ENCODE data around the gene IRGM.

GRCh38 chr5:150895431-150896428, 49.4 kb downstream of the IRGM start:
- no peak for TF ChIP-seq CTCF (IDR thresholded peaks at IDR 0.05; ENCODE audit: low read length)
- TF ChIP-seq EZH2phosphoT487 (IDR thresholded peaks at IDR 0.05; ENCODE audit: low read length): no peak

All from MM.1S (cell line).